HG03095 (cell line): ENCODE results near the gene PLA2G6.
"Not testable (repeated sequence)": the region's sequence is repeated elsewhere in the genome, so short reads cannot be mapped to it uniquely, and the experiment has no call there.

Experiments
- ATAC-seq: cut with Tn5 transposase; IDR thresholded peaks from one replicate; pipeline ENCODE4 v1.9.1; 2021; ENCODE audit warnings: moderate library complexity; ENCODE audit not compliant: unreplicated experiment

The PLA2G6 gene

DNA sequence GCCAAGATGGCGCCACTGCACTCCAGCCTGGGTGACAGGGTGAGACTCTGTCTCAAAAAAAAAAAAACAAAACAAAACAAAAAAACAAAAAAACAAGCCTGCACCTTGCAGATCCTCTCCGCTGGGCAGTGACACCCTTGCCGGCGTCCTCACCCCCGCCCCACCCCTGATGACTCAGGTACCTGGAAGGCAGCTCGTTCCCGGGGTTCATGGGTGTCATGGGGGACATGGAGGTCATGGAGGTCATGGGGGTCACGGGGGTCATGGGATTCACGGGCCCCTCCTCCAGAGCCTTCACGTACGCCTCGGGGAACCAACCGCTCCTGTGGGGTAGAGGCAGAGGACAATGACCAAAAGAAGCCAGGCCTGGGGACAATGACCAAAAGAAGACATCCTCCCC lies 94.7 kb downstream of the PLA2G6 start:
- ATAC-seq = no peak

DNA sequence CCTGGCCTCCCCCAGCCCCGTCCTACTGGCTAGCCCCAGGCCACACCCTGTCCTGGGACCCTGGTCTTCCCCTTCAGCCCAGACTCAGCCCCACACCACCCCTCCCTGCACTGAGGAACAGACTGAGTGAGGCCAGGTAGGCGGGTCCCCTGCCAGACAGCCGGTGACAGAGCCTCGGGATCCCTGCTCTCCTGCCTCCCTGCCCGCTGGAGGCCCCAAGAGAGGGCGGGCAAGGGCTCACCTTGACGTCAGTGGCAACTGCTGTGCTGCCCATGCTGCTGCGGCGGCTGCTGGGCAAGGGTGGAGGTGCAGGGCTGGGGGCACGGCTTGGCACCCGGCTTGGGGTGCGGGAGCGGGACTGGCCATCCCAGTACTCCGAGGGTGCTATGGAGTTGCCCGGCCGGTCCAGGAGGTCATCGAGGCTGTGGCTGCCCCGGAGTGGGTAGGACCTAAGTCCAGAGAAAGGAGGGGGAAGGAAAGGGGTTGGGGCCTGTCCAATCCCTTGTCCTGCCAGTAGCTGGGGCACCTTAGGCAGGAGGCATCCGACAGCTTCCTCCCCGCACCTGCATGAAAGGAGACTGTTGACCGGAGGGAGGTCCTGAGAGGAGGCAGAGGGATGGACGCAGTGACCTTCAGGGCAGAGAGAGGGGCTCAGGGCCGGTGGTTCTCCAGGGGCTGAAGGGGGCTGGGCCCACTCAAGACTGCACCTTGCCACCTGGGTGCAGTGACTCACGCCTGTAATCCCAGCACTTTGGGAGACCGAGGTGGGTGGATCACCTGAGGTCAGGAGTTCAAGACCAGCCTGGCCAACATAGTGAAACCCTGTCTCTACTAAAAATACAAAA lies 95.4 kb downstream of the PLA2G6 start:
- no peak for ATAC-seq

DNA sequence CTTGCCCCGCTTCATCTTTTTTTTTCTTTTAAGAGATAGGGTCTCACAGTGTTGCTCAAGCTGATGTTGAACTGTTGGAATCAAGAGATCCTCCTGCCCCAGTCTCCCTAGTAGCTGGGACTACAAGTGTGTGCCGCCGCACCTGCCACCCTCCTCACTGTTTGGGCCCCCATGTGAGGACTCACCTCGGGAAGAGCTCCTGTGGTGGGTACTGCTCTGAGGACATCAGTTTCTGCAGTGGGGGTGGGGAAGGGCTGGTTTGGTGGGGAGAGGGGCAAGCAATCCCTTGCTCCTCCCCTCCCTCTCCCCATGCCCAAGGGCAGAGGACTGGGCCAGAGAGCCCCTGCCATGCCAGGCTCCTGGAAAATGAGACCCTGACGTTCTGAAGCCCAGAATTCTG lies 96.1 kb downstream of the PLA2G6 start:
- no peak for ATAC-seq

- no peak for ATAC-seq
Observed at GRCh38 chr22:38085056-38085455, 96.6 kb downstream of the PLA2G6 start.

- no peak for ATAC-seq
Observed at GRCh38 chr22:38083931-38084631, 97.5 kb downstream of the PLA2G6 start, which contains the start of gene SLC16A8. SLC16A8 (minus strand) TSS chr22:38084184; CDS start chr22:38082873, 1,311 bp downstream.

GRCh38 chr22:38082986-38083710 lies 98.5 kb downstream of the PLA2G6 start:
- no peak for ATAC-seq

DNA sequence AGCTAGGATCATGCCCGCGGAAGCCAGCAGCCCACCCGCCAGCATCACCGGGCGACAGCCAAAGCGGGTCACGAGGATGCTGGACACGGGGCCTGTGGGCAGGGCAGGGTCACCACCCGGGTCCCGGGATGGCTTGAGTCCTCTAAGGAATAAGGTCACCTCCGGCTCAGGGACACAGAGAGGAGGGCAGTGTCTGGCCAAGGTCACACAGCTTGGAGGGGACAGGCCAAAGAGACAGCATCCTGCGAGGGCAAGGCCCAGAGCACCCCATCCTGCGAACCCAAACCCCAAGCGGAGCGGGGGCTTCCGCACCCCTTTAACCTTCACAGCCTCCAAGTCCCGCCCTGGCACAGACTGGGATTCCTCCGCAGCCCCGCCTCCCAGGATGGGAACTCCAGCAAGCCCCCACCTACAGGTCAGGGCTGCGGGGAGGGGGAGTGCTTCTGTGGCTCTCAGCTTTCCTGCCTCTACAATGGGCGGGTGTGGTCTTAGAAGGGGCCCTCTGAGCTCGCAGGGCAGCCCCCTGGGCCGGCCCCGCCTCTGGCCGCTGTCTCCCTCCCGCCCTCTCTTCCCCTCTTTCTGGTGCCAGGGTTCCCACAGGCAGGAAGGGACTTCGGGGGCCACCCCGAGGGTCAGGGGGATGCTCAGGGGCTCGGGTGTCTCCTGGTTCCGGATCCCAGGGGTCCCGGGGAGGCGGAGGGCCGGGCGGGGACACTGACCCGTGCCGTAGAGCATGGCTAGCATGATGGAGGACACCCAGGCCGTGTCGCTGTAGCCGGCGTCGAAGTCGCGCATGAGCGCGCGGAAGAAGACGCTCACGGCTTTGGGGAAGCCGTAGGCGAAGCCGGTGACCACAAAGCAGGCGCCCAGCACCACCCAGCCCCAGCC lies 99.4 kb downstream of the PLA2G6 start:
- no peak for ATAC-seq

DNA sequence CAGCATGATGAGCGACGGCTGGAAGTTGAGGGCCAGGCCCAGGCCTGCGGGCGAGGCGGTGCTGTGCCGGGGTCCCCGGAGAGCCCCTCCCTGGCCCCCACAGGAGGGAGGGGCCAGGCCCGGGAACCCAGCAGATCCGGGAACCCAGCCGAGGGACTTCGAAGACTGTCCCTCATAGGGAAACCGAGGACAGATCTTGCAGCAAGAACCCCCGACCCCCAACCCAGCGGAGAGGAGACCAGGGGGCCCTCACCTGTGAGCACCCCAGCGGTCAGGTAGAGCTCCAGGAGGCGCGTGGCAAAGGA lies 100.0 kb downstream of the PLA2G6 start:
- no peak for ATAC-seq

DNA sequence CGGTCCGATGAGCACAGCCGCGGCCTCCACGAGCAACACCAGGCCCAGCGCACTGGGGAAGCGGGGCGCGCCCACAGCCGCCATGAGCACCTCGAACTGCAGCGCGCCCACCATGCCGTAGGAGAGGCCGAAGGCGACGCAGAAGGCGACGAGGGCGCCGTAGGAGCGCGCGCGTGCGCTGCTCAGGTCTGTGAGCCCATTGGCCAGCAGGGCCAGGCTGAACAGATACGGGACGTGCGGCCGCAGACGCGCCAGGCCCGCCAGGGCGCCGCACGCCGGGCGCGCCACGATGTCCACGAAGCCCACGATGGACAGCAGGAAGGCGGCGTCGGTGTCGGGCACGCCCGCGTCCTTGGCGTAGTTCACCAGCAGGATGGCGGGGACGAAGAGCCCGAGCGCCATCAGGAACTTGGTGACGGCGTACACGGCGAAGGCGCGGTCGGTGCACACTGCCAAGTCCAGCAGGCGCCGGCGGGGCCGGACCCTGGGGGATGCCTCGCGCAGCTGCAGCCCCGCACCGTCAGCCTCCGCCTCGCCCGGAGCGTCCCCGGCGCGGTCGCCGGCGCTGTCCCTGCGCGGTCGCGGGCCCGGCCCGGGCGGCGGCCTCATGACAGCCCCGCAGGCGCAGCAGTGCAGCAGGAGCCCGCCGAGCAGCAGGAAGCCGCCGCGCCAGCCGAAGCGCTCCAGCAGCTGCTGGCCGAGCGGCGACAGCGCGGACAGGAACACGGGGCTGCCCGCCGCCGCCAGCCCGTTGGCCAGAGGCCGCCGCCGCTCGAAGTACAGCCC lies 100.6 kb downstream of the PLA2G6 start:
- ATAC-seq = no peak

DNA sequence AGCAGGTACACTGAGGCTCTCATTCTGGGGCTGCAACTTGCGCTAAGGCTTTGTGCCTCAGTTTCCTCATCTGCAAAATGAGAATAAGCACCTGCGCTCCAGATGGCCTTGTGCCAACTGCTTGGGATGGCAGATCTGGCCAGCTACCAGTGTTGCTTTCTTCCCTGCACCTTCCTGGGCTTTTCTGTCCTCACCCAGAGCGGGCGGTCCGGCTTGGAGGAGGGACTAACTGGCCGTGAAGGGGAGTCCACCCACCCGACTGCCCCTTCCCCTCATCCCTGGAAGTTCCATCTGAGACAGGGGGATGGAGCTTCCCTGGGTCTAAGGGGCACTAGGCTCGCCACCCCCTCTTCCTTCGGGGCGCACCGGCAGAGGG lies 101.2 kb downstream of the PLA2G6 start:
- ATAC-seq = no peak

GRCh38 chr22:38079804-38080203 lies 101.8 kb downstream of the PLA2G6 start:
- no peak for ATAC-seq

GRCh38 chr22:38079208-38079607 lies 102.4 kb downstream of the PLA2G6 start:
- not testable (repeated sequence) for ATAC-seq

DNA sequence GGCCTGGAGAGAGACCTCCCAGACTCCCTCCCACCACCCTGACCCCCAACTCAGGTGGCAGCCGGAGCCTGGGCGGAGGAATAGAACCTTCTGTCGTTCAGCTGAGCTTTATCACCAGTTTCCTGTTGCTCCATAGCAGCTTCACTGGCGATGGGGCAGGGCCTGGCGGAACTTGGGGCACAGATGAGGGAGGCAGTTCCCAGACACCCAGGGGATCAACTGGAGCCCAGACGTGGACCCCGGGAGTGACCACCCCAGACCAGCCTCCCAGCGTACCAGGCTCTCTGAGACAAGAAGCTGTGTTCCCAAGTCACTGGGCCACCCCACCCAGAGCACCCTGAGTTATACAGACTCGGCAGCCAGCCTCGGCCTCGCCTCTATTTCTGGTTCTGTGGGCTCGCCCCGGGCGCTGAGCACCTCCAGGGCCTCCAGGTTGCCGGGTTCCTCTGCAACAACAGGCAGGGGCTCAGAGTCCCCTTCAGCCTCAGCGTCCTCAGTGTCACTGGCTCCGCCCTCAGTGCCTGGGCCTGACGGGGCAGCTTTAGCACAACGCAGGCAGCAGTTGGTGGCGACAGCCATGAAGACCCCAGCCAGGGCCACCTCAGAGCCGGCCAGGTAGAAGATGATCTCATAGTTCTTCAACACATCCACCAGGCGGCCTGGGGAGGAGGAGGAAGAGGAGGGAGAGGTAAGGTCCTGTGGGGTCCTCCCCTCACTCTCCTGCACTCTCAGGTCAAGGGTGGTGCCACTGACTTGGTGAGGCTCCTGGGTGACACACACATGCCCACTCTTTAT lies 103.4 kb downstream of the PLA2G6 start:
- no peak for ATAC-seq

DNA sequence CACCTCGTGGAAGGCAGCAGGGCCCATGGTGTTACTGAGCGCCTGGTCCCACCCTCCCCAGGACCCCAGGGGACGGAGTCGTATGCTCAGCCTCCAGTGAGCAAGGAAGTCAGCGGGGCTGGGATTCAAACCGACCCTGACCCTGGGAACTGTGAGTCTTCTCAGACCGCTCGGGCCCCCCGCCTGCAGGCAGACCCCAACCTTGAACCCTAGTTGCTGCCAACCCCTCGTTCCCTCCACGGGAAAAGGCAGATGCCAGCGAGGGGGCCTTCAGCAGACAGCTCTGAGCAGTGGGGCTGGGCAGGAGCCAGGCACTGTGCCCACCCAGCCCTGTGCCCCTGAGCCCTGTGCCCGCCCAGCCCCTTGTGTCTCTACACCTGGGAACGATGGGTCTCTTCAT lies 104.0 kb downstream of the PLA2G6 start:
- ATAC-seq = no peak

DNA sequence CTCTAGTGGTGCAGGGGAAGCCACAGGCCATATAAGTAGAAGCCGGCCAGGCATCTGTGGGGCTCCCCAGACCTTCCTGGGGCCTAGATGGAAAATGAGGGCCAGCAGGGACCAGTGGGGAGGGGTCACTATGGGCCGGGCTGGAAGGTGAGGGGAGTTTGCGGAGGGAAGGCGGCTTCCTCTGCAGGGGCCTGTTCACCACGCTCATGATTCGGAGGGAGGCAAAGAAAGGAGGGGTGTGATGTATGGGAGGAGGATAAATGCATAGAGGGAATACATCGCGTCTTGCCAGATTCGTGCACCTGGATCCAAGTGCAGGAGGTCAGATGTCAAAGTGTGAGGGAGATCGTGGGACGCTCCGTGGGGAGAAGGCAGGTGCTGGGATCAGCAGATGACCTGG lies 104.5 kb downstream of the PLA2G6 start:
- no peak for ATAC-seq

GRCh38 chr22:38075961-38076360 lies 105.7 kb downstream of the PLA2G6 start:
- ATAC-seq = no peak

DNA sequence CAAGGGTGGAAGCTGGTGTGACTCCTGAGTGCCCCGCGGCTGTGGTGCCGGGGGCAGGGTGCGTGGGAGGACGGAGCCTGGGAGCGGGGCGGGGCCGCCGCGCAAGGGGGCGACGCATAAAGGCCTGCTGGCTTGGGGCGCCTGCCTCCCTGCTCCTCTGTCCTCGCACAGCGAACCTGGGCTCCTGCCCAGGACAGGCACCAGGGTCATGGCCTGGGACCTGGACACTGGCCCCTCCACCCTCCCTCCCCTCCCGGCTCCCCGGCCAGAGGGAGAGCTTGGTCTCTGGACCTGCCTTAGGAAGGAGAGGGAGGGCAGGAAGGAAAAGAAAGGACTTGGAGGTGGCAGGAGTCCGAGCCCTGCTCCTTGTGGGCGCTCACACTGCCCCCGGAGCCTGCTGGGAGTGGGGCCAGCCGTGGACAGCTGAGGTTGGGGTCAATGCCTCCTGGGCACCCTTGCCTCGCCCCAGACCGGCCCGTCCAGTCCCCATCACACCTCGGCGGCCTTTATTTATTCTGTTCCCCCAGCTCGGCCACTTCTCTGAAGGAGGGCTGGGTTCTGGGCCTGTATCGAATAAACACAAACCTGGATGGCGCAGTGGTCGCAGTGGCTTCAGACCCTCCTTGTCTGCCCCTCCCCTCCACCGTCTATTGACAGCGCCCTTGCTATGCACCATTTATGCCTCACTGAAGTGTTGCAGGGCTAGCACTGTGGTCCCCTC lies 106.4 kb downstream of the PLA2G6 start:
- no peak for ATAC-seq
